Measurements from ENCODE around the gene PLEKHJ1.

PLEKHJ1 gene

DNA sequence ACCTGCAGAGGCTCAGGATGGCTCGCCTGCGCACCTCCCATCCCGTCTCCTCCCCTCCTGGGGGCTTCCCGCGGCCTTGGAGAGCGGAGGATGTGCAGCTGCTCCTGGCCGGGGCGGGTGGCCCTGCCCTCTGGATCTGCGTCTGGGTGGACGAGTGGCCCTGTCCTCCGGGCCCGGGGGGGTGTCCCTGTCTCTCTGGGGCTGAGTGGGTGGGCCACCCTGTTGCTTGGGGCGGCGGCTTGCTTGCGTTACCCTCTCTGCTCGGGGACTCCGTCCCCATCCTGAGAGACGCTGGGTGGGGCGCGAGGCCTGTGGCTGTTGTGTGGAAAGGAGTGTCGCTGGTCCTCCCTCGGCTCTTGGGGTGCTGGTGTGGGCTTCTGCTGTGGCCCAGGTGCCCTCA lies 37.8 kb downstream of the PLEKHJ1 start:
- DNase-seq (ENCODE audit: low read depth, low spot score), result no peak

DNA sequence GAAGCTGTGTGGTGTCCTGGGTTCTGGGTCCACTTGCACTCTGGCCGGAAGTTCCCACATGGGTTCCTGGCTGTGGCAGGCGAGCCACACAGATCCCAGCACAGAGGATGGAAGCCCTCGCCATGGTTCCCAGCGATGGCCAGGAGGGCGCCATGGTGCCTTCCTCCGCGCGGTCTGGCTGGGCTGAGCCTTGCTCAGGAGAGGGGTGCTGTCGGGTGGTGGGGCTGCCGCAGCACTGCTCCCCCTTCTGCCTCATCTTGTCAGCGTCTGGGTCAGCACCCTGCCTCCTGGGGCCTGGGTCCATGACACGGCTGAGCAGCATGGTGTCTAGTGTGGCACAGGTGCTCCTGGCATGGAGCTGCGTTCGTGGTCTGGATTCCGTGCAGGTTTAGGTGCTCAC lies 38.9 kb downstream of the PLEKHJ1 start:
- no peak for DNase-seq (ENCODE audit: low read depth, low spot score)

DNA sequence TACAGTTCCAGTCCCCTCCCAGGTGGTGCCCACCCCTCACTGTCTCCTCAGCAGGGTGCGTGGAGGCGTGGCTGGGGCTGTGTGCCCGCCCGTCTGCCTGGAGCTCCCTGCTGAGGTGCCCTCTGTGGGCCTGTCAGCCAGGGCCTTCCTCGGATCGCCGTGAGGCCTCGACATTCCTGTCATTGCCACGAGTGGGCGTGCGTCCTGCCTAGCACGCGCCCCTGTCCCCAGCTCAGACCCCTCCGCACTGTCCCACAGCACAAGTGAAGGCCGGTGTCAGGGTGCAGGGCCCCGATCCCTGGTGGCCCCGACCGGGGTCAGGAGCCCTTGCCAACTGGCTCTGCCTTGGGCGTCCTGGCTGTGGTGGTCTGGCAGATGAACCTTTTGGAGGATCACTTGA lies 40.2 kb downstream of the PLEKHJ1 start:
- DNase-seq (ENCODE audit: low read depth, low spot score), result no peak

DNA sequence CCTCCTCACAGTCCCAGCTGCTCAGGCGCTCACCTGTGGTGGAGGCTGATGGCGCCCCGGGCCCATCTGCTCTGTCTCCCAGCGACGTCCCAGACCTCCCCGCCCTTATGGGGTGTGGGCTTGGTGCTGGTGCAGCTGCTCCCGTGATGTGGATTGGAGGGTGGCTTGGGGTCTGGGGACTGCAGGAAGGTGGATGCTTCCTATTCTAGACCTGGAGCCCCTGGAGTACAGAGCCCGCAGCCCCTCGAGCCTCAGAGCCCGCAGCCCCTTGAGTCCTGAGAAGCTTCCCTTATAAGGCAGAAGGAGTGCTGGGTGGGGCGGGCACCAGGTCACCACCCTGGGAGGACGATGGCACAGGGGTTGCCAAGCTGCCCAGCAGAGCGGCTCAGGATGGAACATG lies 40.8 kb downstream of the PLEKHJ1 start:
- no peak for DNase-seq (ENCODE audit: low read depth, low spot score)

DNA sequence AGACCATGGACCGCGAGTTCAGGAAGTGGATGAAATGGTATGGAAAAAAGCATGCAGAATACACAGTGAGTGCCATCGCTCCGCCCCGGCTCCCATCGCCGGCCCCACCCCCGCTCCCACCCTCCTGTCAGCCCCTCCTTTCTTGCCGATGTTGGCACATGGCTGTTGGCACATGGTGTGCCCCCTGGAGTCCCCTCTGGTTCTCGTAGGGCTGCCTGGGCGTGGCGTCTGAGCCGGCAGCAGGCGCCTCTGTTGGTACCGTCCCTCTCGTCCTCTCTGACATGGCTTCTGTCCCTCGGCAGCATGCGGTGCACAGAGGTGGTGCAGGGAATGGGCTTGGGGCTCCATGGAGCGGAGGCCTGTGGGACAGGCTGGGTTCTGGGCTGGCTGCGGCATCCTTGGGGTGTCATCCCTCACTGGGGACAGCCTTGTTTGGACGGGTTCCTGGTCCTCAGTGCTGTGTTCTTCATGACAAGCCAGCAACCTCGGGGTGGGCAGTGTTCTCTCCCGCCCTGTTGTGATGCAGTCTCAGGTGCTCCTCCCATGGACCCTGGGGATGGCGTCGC lies 41.5 kb downstream of the PLEKHJ1 start:
- no peak for DNase-seq (ENCODE audit: low read depth, low spot score)

DNA sequence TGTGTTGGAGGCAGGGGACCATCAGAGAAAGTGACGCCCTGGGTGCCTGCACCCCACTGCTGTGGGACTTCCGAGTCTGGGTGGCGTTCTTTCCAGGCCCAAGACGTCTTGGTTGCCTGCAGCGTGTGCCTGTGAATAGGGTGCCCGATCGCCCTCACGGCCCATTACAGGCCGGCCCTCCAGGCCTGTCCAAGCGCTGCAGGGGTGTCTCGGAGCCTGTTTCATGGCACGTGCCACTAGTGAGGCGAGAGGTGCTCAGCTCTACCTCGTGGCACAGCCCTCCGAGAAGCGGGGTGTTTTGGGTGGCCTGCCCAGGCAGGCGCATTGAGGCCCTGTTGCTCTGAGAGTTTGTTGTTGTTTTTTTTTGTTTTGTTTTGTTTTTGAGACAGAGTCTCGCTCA lies 42.3 kb downstream of the PLEKHJ1 start:
- no peak for DNase-seq (ENCODE audit: low read depth, low spot score)

DNA sequence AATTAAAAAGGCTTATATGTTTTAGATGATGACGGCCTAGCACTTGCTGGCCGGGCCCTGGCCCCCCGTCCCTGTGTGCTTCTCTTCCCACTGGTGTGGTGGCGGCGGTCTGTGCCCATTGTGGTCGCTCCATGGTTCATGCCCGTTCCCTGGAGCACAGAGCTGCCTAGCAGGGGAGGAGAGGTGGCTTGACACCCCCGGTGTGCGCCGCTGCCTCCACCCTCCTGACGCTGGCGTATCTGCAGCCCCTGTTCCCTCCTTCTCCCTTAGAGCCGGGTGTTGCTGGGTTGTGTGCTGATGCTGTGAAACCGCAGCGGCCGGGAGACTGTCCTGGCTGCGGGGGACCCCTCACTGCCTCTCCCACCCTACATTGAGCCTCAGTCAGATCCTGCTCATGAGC lies 43.3 kb downstream of the PLEKHJ1 start:
- DNase-seq (ENCODE audit: low read depth, low spot score), result no peak

DNA sequence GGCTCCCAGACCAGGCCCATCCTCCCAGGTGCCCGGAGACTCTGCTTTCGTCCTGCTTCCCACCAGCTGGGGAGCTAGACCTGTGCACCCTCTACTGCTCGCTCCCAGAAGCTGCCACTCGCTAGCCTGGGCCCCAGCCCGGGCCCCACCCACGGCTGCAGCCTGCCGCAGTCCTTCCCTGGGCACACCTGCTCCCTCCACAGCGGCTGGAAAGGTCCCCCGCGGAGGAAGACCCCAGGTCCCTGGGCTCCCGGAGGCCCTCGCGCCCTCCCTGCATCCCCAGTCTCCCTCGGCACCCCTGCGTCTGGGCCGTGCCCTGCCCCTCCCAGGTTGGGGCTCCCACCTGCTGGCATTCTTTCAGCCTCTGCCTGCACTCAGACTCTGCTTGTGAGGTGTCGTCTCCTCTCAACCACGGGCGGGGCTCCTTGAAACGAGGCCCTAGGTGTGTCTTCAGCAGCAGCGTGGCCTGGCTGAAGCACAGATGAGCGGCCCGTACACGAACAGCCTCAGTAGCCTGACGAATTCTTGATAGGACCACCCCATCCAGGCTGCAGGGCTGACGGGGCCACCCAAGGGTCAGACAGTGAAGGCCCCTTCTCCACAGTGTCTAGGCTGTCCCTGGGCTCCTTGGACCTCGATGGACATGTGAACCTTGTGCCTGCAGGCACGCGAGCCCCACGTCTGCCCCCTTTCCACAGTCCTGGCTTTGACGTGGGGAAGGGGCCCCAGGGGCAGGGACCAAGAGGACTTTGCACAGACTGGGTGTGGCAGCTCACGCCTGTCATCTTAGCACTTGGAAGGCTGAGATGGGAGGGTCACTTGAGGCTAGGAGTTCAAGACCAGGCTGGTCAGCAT lies 44.4 kb downstream of the PLEKHJ1 start:
- no peak for DNase-seq (ENCODE audit: low read depth, low spot score)

DNA sequence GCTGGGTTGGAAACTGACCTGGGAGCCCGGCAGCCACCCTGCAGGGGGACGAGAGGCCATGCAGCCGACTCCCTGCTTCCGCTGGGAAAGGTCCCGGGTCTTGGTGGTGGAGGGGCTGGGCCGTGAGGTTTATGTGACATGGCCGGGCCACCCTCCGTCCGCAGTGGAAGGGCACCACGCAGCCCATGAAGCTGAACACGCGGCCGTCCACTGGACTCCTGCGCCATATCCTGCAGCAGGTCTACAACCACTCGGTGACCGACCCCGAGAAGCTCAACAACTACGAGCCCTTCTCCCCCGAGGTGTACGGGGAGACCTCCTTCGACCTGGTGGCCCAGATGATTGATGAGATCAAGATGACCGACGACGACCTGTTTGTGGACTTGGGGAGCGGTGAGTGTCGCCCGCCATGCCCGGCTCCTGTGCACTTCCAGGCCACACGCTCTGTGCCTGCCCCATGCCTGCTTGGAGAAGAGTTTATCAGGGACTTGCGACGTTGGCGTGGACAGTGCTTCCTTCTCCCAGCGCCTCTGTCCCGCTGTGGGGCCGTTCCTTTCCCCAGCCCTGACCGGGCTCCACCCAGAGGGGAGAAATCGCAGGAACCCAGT lies 45.2 kb downstream of the PLEKHJ1 start:
- no peak for DNase-seq (ENCODE audit: low read depth, low spot score)

DNA sequence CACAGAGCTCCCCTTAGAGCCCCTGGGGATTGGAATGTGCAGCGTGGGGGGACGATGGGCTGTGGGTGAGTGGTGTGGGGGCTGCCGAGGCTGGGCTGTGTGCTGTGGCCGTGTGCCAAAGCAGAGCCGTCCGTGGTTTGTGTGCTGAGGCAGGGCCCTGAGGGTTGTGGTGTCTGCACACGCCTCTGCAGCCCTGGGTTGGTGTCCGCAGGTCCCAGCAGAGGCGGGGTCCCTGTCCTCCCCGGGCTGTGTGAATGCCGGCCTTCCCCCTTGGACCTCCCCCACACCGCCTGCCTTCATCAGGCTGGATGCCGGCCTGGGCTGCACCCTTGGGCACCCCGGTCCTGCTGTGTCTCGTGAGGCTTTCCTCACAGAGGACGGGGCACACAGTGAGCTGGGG lies 46.2 kb downstream of the PLEKHJ1 start:
- DNase-seq (ENCODE audit: low read depth, low spot score), result no peak

DNA sequence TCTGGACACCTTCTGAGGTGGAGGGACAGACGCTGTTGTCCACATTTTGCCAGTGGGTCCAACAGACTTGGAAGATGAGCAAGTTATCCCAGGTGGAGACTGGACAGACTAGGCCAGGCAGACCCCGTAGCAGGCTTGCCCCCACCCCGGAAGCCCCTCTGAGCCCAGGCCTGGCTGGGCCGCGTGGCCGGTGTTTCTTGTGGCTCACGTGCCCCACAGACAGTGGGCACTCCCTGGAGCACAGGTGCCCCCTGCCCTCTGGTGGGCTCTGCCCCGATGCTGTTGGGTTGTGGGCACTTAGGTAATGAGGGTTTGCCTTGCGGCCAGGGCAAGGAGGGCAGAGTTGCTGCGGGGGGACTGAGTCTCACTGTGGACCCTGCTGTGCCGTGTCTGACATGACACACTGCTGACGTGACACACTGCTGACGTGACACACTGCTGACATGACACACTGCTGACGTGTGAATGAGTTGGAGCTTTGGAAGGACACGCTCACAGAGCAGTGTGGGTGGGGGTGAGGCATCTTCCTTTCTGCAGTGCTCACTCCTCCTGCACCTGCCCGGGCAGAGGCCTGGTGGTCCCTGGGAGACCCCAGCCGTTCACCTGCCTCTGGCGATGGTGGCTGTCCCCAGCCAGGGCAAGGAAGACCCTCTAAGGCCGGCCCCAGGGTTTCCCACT lies 47.3 kb downstream of the PLEKHJ1 start:
- DNase-seq (ENCODE audit: low read depth, low spot score), result no peak

DNA sequence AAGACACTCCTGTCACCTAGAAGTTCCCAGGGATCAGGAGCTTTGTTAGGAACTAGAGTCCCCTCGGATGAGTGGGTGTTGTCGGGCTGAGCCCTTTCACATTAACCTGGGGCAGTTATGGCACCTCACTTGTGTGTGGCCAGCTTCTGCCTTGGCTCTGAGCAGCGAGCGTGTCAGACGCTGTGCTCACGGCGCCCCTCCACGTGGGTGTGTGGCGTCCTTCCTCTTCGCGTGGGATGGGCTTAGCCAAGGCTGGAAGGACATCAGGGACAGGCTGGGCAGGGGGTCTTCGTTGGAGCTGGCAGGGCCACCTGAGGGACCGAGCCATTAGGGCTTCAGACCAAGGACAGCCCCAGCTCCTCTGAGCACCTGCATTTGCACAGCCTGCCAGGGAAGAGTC lies 49.0 kb downstream of the PLEKHJ1 start:
- DNase-seq (ENCODE audit: low read depth, low spot score), result no peak

DNA sequence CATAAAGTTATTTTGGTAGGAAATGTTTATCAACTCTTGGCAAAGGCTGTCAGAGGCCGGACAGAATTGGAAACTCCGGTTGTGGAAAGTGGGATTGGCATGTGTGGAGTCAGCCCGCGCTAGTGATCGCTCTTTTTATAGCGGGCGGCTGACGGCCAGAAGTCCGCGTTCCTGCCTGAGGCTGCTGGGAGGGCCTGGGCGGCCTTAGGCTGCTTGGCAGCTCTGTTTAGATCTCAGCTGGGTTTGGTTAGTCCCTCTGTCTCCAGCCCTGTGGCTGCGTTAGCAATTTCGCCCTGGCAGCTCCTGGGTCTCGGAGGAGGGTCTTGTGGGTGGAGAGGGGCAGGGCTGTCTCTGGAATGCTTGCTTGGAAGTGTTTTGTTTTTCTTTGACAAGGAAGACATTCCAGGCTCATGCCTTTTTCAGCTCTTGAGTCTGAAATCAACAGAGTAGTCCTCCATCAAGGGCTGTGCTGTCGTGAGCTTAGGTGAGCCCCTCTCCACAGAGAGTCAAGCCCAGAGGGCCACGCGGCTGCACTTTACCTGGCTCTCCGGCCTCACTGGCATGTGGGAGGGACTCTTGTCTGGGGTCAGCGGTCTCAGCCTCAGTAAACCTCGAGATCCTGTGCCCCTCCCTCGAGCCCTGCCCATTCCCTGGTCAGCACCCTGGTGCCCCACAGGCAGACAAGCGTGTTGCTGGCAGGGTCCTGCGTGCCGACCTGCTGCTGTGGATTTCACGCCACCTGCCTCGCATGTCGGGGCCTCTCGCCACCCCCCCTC lies 49.9 kb downstream of the PLEKHJ1 start:
- DNase-seq (ENCODE audit: low read depth, low spot score), result no peak

DNA sequence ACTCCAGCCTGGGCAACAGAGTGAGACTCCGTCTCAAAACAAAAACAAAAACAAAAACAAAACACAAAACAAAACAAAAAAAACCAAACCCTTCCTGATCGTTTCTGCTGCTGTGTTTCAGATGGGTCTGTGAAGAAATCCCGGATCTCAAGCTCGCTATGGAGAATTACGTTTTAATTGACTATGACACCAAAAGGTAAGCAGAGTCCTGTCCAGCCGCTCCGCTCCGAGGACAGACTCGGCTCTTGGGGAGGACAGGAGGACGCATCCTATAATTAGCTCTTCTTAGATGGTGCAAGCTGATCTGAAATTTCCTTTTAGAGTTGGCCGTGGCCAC lies 50.4 kb downstream of the PLEKHJ1 start:
- no peak for DNase-seq (ENCODE audit: low read depth, low spot score)

DNA sequence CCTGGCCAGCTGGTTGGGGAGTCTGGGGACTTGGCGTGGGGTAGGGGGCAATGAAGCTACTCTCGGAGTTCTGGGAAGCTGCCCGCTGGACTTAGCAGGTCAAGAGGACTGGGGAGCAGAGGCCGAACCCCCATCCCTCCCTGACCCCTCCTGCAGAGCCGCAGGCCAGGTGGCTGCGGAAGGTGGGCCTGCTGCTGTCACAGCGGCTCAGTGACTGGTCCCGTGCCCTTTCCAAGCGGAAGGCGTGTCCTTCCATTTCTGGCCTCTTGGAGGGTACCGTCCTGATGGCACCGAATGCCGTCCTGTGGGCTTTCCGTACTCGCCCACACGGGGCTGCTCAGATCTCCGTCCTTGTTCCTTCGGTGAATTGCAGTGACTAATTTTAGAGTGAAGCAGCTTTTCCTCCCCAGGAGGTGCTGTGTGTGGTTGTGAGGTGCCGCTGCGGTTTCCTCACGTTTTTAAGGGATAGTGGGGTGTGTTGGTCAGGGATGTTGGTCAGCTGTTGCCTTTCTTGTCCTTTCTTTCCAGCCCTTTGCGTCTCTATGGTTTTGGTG lies 51.6 kb downstream of the PLEKHJ1 start:
- no peak for DNase-seq (ENCODE audit: low read depth, low spot score)

Measured in activated naive CD8-positive, alpha-beta T cell treated with anti-CD3 and anti-CD28 coated beads, Interleukin-2, amount 50 U/mL, for 16 hours (primary cell).